Measurements from ENCODE around the gene ALOX15. TPM values are rescaled to one million over a fixed set of nuclear protein-coding genes. Genes with fewer than 3 reads are reported as not detected.
"Not testable (repeated sequence)": the region's sequence is repeated elsewhere in the genome, so short reads cannot be mapped to it uniquely, and the experiment has no call there.

Gene ALOX15
- total RNA-seq, 1 donor from 2014 or later = not detected

DNA sequence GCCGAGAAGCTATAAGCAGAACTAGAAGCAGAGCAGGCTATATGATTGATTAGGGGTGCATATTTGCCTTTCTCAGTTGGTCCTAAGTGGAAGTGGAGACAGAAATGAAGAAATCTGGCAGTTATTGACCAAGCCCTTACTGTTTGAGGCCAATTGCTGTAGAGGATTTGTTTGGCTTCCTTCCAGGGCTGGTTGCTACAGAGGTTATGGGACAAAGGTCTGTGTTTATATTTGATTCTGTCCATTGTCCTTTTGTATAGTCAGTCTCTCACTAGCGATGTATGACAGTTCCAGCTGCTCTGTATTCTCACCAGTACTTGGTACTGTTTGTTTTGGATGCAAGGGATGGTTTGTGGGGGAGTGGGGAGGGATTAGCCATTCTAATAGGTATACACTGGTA is 7.3 kb upstream of the ALOX15 start:
- DNase-seq (ENCODE audit: low read depth) = no peak
- H3K4me3 ChIP-seq (ENCODE audit: low read depth, low read length) = no peak overlapping the region
- TF ChIP-seq, protein P1, sequence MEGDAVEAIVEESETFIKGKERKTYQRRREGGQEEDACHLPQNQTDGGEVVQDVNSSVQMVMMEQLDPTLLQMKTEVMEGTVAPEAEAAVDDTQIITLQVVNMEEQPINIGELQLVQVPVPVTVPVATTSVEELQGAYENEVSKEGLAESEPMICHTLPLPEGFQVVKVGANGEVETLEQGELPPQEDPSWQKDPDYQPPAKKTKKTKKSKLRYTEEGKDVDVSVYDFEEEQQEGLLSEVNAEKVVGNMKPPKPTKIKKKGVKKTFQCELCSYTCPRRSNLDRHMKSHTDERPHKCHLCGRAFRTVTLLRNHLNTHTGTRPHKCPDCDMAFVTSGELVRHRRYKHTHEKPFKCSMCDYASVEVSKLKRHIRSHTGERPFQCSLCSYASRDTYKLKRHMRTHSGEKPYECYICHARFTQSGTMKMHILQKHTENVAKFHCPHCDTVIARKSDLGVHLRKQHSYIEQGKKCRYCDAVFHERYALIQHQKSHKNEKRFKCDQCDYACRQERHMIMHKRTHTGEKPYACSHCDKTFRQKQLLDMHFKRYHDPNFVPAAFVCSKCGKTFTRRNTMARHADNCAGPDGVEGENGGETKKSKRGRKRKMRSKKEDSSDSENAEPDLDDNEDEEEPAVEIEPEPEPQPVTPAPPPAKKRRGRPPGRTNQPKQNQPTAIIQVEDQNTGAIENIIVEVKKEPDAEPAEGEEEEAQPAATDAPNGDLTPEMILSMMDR (conservative IDR thresholded peaks at IDR 0.05; ENCODE audit: low read depth, low read length) = no peak

GRCh38 chr17:4645642-4646041 is 4.2 kb upstream of the ALOX15 start:
- TF ChIP-seq, protein P1 (conservative IDR thresholded peaks at IDR 0.05; ENCODE audit: low read depth, low read length) = no peak
- no peak for DNase-seq (ENCODE audit: low read depth)
- H3K4me3 ChIP-seq (ENCODE audit: low read depth, low read length) = no peak overlapping the region

- H3K4me3 ChIP-seq (ENCODE audit: low read depth, low read length) = no peak overlapping the region
- DNase-seq (ENCODE audit: low read depth) = no peak
- TF ChIP-seq, protein P1 (conservative IDR thresholded peaks at IDR 0.05; ENCODE audit: low read depth, low read length) = no peak
Observed at GRCh38 chr17:4643676-4644075, 2.2 kb upstream of the ALOX15 start.

DNA sequence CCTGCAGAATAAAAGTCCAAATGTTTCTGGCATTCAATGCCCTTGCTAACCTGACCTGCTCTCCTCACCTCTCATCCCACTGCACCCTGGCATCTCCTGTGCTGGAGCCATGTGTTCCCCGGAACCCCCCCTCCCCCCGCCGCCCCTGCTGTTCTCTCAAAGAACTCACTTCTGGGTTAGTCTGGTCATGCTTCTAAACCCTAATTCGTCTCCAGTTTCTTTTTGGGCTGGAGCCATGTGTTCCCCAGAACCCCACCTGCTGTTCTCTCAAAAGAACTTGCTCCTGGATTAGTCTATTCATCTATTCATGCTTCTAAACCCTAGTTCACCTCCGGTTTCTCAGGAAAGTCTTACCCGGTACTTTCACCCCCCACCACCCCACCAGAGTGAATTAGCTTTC is 808 bp upstream of the ALOX15 start:
- TF ChIP-seq, protein P1 (conservative IDR thresholded peaks at IDR 0.05; ENCODE audit: low read depth, low read length) = no peak
- no peak overlapping the region for H3K4me3 ChIP-seq (ENCODE audit: low read depth, low read length)
- no peak for DNase-seq (ENCODE audit: low read depth)

DNA sequence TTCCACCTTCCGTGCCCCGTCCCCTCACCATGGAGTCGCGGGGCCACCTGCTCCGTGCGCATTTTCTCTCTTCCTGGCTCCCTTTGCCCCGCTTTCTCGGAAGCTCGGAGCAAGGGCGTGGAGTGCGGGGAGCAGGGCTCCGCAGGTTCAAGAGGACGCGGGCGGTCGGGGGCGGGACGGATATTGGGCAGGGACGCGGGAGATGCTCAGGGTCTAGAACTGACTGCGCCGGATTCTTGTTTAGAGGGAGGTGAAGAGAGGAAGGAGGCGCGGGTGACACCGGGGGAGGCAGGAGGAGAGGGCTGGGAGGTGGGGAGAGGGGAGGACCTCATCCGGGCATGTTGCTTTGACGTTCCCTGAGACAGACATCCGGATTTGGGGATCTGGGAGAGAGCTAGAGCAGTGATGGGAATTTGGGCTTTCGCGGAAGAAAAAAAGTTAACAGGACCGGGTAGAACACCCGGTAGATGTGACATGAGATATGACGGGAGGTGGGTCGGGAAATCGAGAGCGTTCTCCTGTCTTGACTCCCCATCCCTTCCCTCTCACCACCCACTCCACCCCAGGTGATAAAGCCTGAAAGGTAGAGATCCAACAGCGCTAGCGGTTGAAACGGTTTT is 799 bp downstream of the ALOX15 start:
- not testable (repeated sequence) for H3K4me3 ChIP-seq (ENCODE audit: low read depth, low read length); DNase-seq (ENCODE audit: low read depth)

DNA sequence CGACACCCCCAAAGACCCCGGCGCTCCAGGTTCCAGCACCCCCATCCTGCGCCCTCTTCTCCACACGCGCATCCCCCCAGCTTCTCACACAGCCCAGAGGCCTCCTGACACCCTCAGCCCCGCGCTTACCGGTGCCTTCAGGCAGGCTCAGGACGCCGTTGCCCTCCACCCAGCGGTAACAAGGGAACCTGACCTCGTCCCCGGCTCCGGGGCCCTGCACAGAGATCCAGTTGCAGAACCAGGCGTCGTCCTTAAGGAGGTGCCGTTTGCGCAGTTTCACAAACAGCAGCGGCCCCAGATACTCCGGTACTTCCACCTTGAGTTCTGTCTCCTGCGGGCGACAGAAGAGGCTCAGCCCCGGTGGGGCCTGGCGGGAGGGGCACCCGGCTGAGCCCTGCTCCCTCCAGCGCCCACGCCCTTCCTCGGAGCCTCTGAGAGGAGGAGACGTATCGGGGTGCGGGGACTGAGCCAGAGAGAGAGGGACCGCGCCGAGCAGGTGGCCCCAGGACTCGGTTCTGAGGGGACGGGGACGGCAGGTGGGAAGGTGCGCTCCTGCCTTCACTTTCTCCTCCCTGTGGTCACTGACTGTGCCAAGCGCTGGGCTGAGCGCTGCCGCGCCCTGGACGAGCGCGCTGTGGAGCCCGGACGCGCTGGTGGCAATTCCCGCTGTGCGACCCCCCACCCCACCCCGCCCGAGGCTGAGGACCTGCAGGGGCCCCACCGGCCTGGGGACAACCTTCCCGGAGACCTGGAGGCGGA is 2.0 kb downstream of the ALOX15 start:
- not testable (repeated sequence) for H3K4me3 ChIP-seq (ENCODE audit: low read depth, low read length); DNase-seq (ENCODE audit: low read depth)
- TF ChIP-seq, protein P1 (conservative IDR thresholded peaks at IDR 0.05; ENCODE audit: low read depth, low read length) = peak; percentile 29

DNA sequence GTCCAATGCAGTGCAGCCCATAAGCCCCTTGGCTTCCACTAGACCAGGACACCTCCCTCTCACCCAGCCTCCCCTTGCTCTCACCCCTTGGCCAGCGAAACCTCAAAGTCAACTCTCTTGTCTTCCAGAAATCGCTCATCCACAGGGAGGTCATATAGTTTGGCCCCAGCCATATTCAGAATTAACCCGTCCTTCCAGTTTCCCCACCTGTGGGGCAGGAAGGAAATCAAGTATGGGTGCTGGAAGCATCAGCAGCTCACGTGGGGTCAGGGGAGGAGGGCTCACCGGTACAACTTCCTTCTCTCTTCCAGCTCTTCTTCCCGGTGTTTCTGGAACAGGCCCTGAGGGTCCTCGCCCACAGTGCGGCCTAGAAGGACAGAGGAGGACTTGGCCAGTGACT is 2.7 kb downstream of the ALOX15 start:
- not testable (repeated sequence) for H3K4me3 ChIP-seq (ENCODE audit: low read depth, low read length); DNase-seq (ENCODE audit: low read depth)

GRCh38 chr17:4636474-4637100 is 4.9 kb downstream of the ALOX15 start:
- TF ChIP-seq, protein P1 (conservative IDR thresholded peaks at IDR 0.05; ENCODE audit: low read depth, low read length) = no peak
- DNase-seq (ENCODE audit: low read depth) = no peak
- no peak overlapping the region for H3K4me3 ChIP-seq (ENCODE audit: low read depth, low read length)

All from epithelial cell of proximal tubule (primary cell).